HL-60 (cell line): ENCODE results near the gene OSBPL8.

Experiments used
- GABPA ChIP-seq: IDR thresholded peaks from 2 replicates; pipeline ENCODE4 v1.6.1; 2012; ENCODE audit warnings: low read depth
- POLR2AphosphoS5 ChIP-seq: IDR thresholded peaks from 2 replicates; pipeline ENCODE4 v1.6.1; 2012; ENCODE audit warnings: low read depth
- SPI1 ChIP-seq: IDR thresholded peaks from 2 replicates; pipeline ENCODE4 v1.6.1; 2012; ENCODE audit warnings: low read depth, mild to moderate bottlenecking, borderline replicate concordance
- TF ChIP-seq, protein P1 (sequence below): IDR thresholded peaks from one replicate; pipeline ENCODE4 v1.5.1; 2011; ENCODE audit warnings: low read length, control low read depth, inconsistent platforms; ENCODE audit not compliant: insufficient read depth

- TF ChIP-seq, protein P1, sequence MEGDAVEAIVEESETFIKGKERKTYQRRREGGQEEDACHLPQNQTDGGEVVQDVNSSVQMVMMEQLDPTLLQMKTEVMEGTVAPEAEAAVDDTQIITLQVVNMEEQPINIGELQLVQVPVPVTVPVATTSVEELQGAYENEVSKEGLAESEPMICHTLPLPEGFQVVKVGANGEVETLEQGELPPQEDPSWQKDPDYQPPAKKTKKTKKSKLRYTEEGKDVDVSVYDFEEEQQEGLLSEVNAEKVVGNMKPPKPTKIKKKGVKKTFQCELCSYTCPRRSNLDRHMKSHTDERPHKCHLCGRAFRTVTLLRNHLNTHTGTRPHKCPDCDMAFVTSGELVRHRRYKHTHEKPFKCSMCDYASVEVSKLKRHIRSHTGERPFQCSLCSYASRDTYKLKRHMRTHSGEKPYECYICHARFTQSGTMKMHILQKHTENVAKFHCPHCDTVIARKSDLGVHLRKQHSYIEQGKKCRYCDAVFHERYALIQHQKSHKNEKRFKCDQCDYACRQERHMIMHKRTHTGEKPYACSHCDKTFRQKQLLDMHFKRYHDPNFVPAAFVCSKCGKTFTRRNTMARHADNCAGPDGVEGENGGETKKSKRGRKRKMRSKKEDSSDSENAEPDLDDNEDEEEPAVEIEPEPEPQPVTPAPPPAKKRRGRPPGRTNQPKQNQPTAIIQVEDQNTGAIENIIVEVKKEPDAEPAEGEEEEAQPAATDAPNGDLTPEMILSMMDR, result no peak
- TF ChIP-seq POLR2AphosphoS5, result no peak
- no peak for TF ChIP-seq GABPA
- TF ChIP-seq SPI1, result no peak
Observed at GRCh38 chr12:76462668-76463224, 96.8 kb downstream of the OSBPL8 start.
